ENCODE data around the gene GINS3. TPM values are rescaled to one million over a fixed set of nuclear protein-coding genes. Genes with fewer than 3 reads are reported as not detected.
"Not testable (repeated sequence)": the region's sequence is repeated elsewhere in the genome, so short reads cannot be mapped to it uniquely, and the experiment has no call there.

Gene GINS3
- total RNA-seq, 1 experiment from 2014 or later: 11.3 TPM

DNA sequence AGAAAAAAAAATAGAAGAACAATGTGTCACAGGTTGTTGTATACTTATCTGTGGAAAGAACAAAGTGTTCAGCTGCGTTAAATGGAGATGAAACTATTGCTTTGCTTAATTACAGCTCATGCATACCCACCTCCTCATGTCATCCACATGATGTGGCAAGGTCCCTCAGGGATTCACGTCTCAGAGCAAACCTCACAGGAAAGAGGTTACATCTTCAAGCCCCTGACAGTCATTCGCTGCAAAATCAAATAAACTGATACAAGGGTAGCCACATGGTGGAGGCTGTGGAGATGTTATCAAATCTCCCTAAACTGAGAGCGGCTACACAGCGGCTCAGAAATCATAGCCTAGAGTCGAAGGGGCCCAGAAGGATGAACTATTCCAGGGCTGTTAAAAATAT, 21.1 kb downstream of the GINS3 start:
- no peak overlapping the region for H3K4me2 ChIP-seq
- POLR2A ChIA-PET (ENCODE audit: unreplicated experiment): no interaction called here
- BruUV-seq (replicated peaks): no TSS peak
- H2AFZ ChIP-seq: no peak overlapping the region
- CTCF ChIA-PET: no interaction called here
- H4K20me1 ChIP-seq (ENCODE audit: insufficient read depth): no peaks in the 10 kb centered on the region
- no peaks in the 10 kb centered on the region for H3K79me2 ChIP-seq (ENCODE audit: low read depth)
- intact Hi-C loops (cut with micrococcal nuclease; ENCODE audit: unreplicated experiment): no loop called here
- no peak overlapping the region for H3K4me3 ChIP-seq
- H3K27me3 ChIP-seq (ENCODE audit: insufficient read depth, low read depth): no peaks in the 10 kb centered on the region
- no peaks in the 10 kb centered on the region for H3K36me3 ChIP-seq (ENCODE audit: low read depth)
- H3F3A ChIP-seq (ENCODE audit: insufficient read depth, low read depth): peaks cover 38% of the 10 kb centered on the region
- no peaks in the 10 kb centered on the region for H3K9me2 ChIP-seq (ENCODE audit: insufficient read depth)
- no peak for DNase-seq
- TF ChIP-seq EZH2 (IDR thresholded peaks at IDR 0.05; ENCODE audit: low read depth): no peak
- TF ChIP-seq CTCF (conservative IDR thresholded peaks at IDR 0.05): no peak
- peaks cover 54% of the 10 kb centered on the region for H3K4me1 ChIP-seq (replicated peaks; ENCODE audit: insufficient read depth)
- no peak overlapping the region for H3K27ac ChIP-seq
- H3K9me3 ChIP-seq (ENCODE audit: insufficient read depth, low read depth): no peaks in the 10 kb centered on the region

GRCh38 chr16:58415003-58415402, 22.7 kb downstream of the GINS3 start:
- no peaks in the 10 kb centered on the region for H3K9me3 ChIP-seq (ENCODE audit: insufficient read depth, low read depth)
- no peaks in the 10 kb centered on the region for H3K36me3 ChIP-seq (ENCODE audit: low read depth)
- no peaks in the 10 kb centered on the region for H3K79me2 ChIP-seq (ENCODE audit: low read depth)
- BruUV-seq (replicated peaks): no TSS peak
- TF ChIP-seq EZH2 (IDR thresholded peaks at IDR 0.05; ENCODE audit: low read depth) (no peak), CTCF (conservative IDR thresholded peaks at IDR 0.05) (no peak)
- no peaks in the 10 kb centered on the region for H4K20me1 ChIP-seq (ENCODE audit: insufficient read depth)
- H3F3A ChIP-seq (ENCODE audit: insufficient read depth, low read depth): peaks cover 25% of the 10 kb centered on the region
- no peak overlapping the region for H2AFZ ChIP-seq
- intact Hi-C loops (cut with micrococcal nuclease; ENCODE audit: unreplicated experiment): no loop called here
- no peaks in the 10 kb centered on the region for H3K27me3 ChIP-seq (ENCODE audit: insufficient read depth, low read depth)
- CTCF ChIA-PET: no interaction called here
- H3K4me3 ChIP-seq: no peak overlapping the region
- H3K4me1 ChIP-seq (replicated peaks; ENCODE audit: insufficient read depth): peaks cover 48% of the 10 kb centered on the region
- no peak overlapping the region for H3K4me2 ChIP-seq
- H3K9me2 ChIP-seq (ENCODE audit: insufficient read depth): no peaks in the 10 kb centered on the region
- POLR2A ChIA-PET (ENCODE audit: unreplicated experiment): no interaction called here
- no peak overlapping the region for H3K27ac ChIP-seq
- DNase-seq: no peak

GRCh38 chr16:58415961-58416360, 23.7 kb downstream of the GINS3 start:
- POLR2A ChIA-PET (ENCODE audit: unreplicated experiment); DNase-seq; H3K9me2 ChIP-seq (ENCODE audit: insufficient read depth); H3K9me3 ChIP-seq (ENCODE audit: insufficient read depth, low read depth); intact Hi-C loops (cut with micrococcal nuclease; ENCODE audit: unreplicated experiment); H3K4me2 ChIP-seq; H3K36me3 ChIP-seq (ENCODE audit: low read depth); BruUV-seq (replicated peaks); H2AFZ ChIP-seq; H4K20me1 ChIP-seq (ENCODE audit: insufficient read depth); H3K27ac ChIP-seq; H3K79me2 ChIP-seq (ENCODE audit: low read depth); H3K27me3 ChIP-seq (ENCODE audit: insufficient read depth, low read depth); H3K4me3 ChIP-seq: not testable (repeated sequence)
- CTCF ChIA-PET: interaction anchor here (0.6 kb wide), 1 partner anchor 35 kb away, joined by 5 read pairs; no protein-coding TSS in a partner anchor
- H3F3A ChIP-seq (ENCODE audit: insufficient read depth, low read depth): peaks cover 19% of the 10 kb centered on the region
- H3K4me1 ChIP-seq (replicated peaks; ENCODE audit: insufficient read depth): peaks cover 43% of the 10 kb centered on the region

GRCh38 chr16:58417035-58417434, 24.8 kb downstream of the GINS3 start:
- TF ChIP-seq EZH2 (IDR thresholded peaks at IDR 0.05; ENCODE audit: low read depth) (no peak), CTCF (conservative IDR thresholded peaks at IDR 0.05) (no peak)
- ChIA-PET CTCF (interaction anchor here (1.3 kb wide), 1 partner anchor 27 kb away, joined by 16 read pairs; no protein-coding TSS in a partner anchor), POLR2A (ENCODE audit: unreplicated experiment) (interaction anchor here (0.6 kb wide), 1 partner anchor 14 kb away, joined by 4 read pairs; no protein-coding TSS in a partner anchor)
- no peaks in the 10 kb centered on the region for H4K20me1 ChIP-seq (ENCODE audit: insufficient read depth)
- intact Hi-C loops (cut with micrococcal nuclease; ENCODE audit: unreplicated experiment): no loop called here
- no peaks in the 10 kb centered on the region for H3K36me3 ChIP-seq (ENCODE audit: low read depth)
- no peak overlapping the region for H3K4me2 ChIP-seq
- H3K4me3 ChIP-seq: no peak overlapping the region
- H2AFZ ChIP-seq: no peak overlapping the region
- no peaks in the 10 kb centered on the region for H3K9me2 ChIP-seq (ENCODE audit: insufficient read depth)
- DNase-seq: no peak
- no peaks in the 10 kb centered on the region for H3K79me2 ChIP-seq (ENCODE audit: low read depth)
- BruUV-seq (replicated peaks): no TSS peak
- no peak overlapping the region for H3K27ac ChIP-seq
- no peaks in the 10 kb centered on the region for H3K9me3 ChIP-seq (ENCODE audit: insufficient read depth, low read depth)
- peaks cover 21% of the 10 kb centered on the region for H3F3A ChIP-seq (ENCODE audit: insufficient read depth, low read depth)
- peaks cover 43% of the 10 kb centered on the region for H3K4me1 ChIP-seq (replicated peaks; ENCODE audit: insufficient read depth)
- H3K27me3 ChIP-seq (ENCODE audit: insufficient read depth, low read depth): no peaks in the 10 kb centered on the region

All from PC-9 (cell line).